ENCODE measurements around the gene TFDP2. TPM values are rescaled to one million over a fixed set of nuclear protein-coding genes. Genes with fewer than 3 reads are reported as not detected.
A peak's percentile ranks its signal among the peaks of the same experiment; 100 is the strongest.

TFDP2 gene
- total RNA-seq, 2 donors from 2014 or later: 62.7 to 76.4 TPM

GRCh38 chr3:141939759-141940158 is 209.6 kb downstream of the TFDP2 start:
- H3K9me3 Mint-ChIP-seq: no peaks in the 10 kb centered on the region
- Histone ChIP-seq H3K4me1 (ENCODE audit: control insufficient read depth, insufficient read depth, low read length) (peaks cover 3% of the 10 kb centered on the region), H3K9me3 (ENCODE audit: control insufficient read depth, low read length) (no peaks in the 10 kb centered on the region), H3K36me3 (ENCODE audit: control insufficient read depth, insufficient read depth, low read length) (no peaks in the 10 kb centered on the region), H3K27ac (ENCODE audit: low read depth, low read length) (no peak overlapping the region), H3K27me3 (ENCODE audit: control insufficient read depth, insufficient read depth, low read length, poor library complexity, severe bottlenecking) (no peaks in the 10 kb centered on the region), H3K4me3 (ENCODE audit: low read length) (no peak overlapping the region), H3K9ac (ENCODE audit: extremely low read depth, low read length, poor library complexity, severe bottlenecking) (no peak overlapping the region)
- 84 to 86% methylated on average over 3 to 4 of the region's 4 CpGs for WGBS, 2 experiments (ENCODE audit: insufficient coverage in 1 of 2, insufficient read length in 1 of 2)
- no peak for DNase-seq
- H3K36me3 Mint-ChIP-seq (ENCODE audit: low read depth): no peaks in the 10 kb centered on the region
- H3K4me3 Mint-ChIP-seq: no peak overlapping the region
- H3K27me3 Mint-ChIP-seq (ENCODE audit: insufficient read depth): no peaks in the 10 kb centered on the region
- TF ChIP-seq CTCF (conservative IDR thresholded peaks at IDR 0.05): no peak
- peaks cover 15% of the 10 kb centered on the region for H3K4me1 Mint-ChIP-seq
- H3K27ac Mint-ChIP-seq: peak overlapping the region; percentile 30

- Histone ChIP-seq H3K9ac (ENCODE audit: extremely low read depth, low read length, poor library complexity, severe bottlenecking) (no peak overlapping the region), H3K4me3 (ENCODE audit: low read length) (no peak overlapping the region), H3K27ac (ENCODE audit: low read depth, low read length) (no peak overlapping the region), H3K9me3 (ENCODE audit: control insufficient read depth, low read length) (no peaks in the 10 kb centered on the region), H3K4me1 (ENCODE audit: control insufficient read depth, insufficient read depth, low read length) (peaks cover 3% of the 10 kb centered on the region), H3K36me3 (ENCODE audit: control insufficient read depth, insufficient read depth, low read length) (no peaks in the 10 kb centered on the region), H3K27me3 (ENCODE audit: control insufficient read depth, insufficient read depth, low read length, poor library complexity, severe bottlenecking) (no peaks in the 10 kb centered on the region)
- H3K9me3 Mint-ChIP-seq: no peaks in the 10 kb centered on the region
- WGBS, 2 experiments (ENCODE audit: insufficient coverage in 1 of 2, insufficient read length in 1 of 2): 83 to 94% methylated on average over 10 to 20 of the region's 20 CpGs
- H3K36me3 Mint-ChIP-seq (ENCODE audit: low read depth): no peaks in the 10 kb centered on the region
- H3K4me1 Mint-ChIP-seq: peaks cover 15% of the 10 kb centered on the region
- H3K4me3 Mint-ChIP-seq: no peak overlapping the region
- peak; percentile 44 for DNase-seq
- no peak overlapping the region for H3K27ac Mint-ChIP-seq
- TF ChIP-seq CTCF (conservative IDR thresholded peaks at IDR 0.05): no peak
- no peaks in the 10 kb centered on the region for H3K27me3 Mint-ChIP-seq (ENCODE audit: insufficient read depth)
Measured at GRCh38 chr3:141938011-141938500, 211.3 kb downstream of the TFDP2 start.

GRCh38 chr3:141934354-141934753 is 215.0 kb downstream of the TFDP2 start:
- H3K4me3 ChIP-seq (ENCODE audit: low read length): no peak overlapping the region
- no peaks in the 10 kb centered on the region for H3K4me1 ChIP-seq (ENCODE audit: control insufficient read depth, insufficient read depth, low read length)
- H3K27ac Mint-ChIP-seq: no peak overlapping the region
- H3K4me3 Mint-ChIP-seq: no peak overlapping the region
- no peaks in the 10 kb centered on the region for H3K9me3 ChIP-seq (ENCODE audit: control insufficient read depth, low read length)
- no peaks in the 10 kb centered on the region for H3K36me3 ChIP-seq (ENCODE audit: control insufficient read depth, insufficient read depth, low read length)
- no peak overlapping the region for H3K9ac ChIP-seq (ENCODE audit: extremely low read depth, low read length, poor library complexity, severe bottlenecking)
- H3K4me1 Mint-ChIP-seq: peaks cover 1% of the 10 kb centered on the region
- no peaks in the 10 kb centered on the region for H3K27me3 Mint-ChIP-seq (ENCODE audit: insufficient read depth)
- no peak overlapping the region for H3K27ac ChIP-seq (ENCODE audit: low read depth, low read length)
- DNase-seq: no peak
- no peak for TF ChIP-seq CTCF (conservative IDR thresholded peaks at IDR 0.05)
- H3K27me3 ChIP-seq (ENCODE audit: control insufficient read depth, insufficient read depth, low read length, poor library complexity, severe bottlenecking): no peaks in the 10 kb centered on the region
- WGBS, 2 experiments (ENCODE audit: insufficient coverage in 1 of 2, insufficient read length in 1 of 2): 93 to 94% methylated on average over 4 of the region's 4 CpGs
- H3K36me3 Mint-ChIP-seq (ENCODE audit: low read depth): no peaks in the 10 kb centered on the region
- no peaks in the 10 kb centered on the region for H3K9me3 Mint-ChIP-seq

Data from endodermal cell (in vitro differentiated cells).